ENCODE measurements around the gene ERICH3.

Gene ERICH3

DNA sequence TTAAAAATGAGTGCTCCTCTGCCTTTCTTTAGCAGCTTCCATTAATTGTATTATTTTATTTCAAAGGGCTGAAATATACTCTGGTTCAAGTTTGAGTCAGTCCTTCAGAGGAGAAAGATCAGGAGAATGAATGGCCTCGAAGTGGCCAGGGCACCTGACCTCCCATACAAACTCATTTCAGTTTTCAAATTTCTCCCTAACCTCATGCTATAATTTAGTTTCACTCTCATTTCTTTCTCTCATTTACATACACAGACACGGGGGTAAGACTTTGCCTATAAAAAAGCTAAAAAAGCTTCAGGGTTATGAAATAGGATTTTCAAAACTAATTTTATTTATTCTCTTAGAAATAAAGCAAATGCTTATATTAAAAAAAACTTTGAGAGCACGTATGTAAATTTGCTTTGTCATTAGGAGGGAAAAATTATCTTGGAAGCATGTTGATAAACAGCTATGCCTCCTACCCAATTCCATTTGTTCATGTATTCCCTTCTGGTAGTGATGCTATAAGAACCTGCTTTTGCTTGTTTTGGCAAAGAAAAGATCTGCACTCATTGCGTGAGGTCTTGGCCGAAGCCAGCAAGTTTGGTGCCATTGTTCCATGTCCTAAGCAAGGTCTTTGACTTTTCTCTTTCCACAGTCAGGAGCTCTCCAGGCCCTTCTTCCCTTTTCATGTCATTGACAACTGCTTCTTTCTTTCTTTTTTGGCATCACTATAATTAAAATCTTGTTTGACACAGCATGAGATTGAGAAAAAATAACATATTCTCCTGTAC lies 80.8 kb downstream of the ERICH3 start:
- no peak for DNase-seq (ENCODE audit: low read depth in 2 of 2, low spot score in 1 of 2)

DNA sequence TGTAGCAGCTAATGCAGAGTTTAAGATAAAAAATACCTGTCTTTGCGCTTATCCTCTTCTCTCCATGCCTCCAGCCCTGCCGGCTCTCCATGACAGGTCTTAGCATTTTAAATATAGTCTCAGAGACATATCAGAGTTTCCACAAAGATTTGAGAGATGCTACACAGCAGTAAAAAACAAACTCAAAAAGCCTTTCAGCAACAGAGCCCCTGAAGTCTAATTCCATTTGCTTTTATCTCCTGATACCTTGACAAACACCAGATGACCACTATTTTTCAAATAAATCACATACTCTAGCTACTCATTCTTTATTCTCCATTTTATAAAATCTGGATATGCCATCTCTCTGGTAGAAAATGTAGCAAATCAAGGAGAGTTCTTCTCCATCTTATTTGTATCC lies 81.6 kb downstream of the ERICH3 start:
- DNase-seq (ENCODE audit: low read depth in 2 of 2, low spot score in 1 of 2), result no peak

DNA sequence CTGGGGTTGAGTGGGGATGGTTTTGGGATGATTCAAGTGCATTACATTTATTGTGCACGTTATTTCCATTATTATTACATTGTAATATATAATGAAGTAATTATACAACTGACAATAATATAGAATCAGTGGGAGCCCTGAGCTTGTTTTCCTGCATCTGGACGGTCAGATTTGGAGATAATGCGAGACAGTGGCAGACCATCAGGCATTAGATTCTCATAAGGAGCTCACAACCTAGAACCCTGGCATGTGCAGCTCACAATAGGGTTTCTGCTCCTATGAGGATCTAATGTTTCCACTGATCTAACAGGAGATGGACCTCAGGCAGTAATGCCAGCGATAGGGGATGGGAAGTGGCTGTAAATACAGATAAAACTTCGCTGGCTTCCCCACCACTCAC lies 83.3 kb downstream of the ERICH3 start:
- no peak for DNase-seq (ENCODE audit: low read depth in 2 of 2, low spot score in 1 of 2)

DNA sequence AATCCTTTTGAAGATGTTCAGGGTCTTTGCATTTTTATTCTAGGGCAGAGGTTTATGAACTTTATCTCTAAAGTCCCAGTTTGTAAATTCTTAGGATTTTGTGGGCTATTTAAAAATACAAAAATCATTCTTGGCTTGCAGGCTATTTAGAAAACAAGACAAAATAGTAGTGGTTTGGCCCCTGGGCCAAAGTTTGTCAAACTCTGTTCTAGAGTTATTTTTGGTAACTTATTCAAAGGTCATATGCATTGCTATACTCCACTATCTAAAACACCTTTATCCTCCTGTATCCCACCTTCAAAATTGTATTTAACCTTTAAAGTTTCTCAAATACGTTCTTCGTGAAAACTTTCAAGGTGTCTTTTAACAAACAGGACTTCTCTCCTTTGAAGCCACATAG lies 85.7 kb downstream of the ERICH3 start:
- no peak for DNase-seq (ENCODE audit: low read depth in 2 of 2, low spot score in 1 of 2)

DNA sequence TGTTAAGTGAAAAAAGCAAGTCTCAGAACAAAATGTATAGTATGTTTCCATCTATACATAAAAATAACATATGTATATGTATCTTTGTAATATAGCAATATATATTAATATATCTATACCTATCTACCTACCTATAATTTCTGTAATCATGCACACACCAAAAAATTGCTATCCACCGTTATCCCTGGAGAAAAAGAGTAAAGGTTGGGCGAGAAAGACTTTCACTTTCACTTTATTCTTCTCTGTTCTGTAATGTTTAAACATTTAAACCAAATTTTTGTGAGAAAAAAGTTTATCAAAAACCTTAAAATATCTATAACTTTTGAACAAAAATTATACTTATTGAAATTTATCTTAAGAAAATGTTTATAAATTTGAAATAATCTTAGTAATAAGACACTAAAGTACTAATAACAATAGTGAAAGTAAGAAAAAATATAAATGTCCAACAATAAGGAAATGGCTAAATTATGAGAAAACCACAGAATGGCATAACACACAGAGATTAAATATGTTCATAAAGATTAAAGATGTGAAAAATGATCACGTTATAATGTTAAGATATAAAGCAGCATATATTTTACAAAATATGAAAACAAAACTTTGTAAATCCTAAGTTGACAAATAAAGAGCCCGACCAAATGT lies 87.2 kb downstream of the ERICH3 start:
- no peak for DNase-seq (ENCODE audit: low read depth in 2 of 2, low spot score in 1 of 2)

DNA sequence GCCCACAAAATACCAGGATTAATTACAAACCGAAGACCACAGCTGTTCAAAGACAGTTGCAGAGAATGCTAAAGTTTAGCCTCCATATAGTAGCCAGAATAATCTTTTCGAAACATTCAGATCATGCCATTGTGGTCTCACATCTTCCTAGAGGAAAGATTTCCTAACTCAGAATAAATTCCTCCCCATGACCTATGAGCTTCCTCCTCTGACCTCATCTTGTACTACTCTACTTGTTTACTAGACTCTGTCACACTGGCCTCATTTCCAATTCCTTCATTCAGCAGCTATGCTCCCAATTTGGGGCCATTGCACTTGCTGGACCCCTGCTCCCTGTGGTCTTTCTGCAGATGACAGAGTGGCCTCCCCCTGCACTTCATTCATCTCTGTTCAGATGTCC lies 89.4 kb downstream of the ERICH3 start:
- no peak for DNase-seq (ENCODE audit: low read depth in 2 of 2, low spot score in 1 of 2)

DNA sequence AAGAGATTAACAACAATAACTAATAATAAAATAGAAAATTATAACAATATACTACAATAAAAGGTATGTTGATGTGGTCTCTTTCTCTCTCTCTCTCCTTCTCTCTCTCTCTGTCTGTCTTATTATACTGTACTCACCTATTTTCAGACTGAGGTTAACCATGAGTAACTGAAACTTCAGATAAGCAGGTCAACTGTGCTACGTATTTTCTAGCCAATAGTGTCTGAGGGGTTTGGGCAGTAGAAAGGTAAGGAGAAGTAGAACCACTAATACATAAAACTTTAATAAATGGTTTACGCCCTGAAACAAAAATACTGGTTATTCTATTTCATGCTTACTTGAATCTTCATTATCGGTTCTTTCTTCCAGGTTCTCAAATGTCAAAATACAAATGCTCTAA lies 90.2 kb downstream of the ERICH3 start:
- no peak for DNase-seq (ENCODE audit: low read depth in 2 of 2, low spot score in 1 of 2)

DNA sequence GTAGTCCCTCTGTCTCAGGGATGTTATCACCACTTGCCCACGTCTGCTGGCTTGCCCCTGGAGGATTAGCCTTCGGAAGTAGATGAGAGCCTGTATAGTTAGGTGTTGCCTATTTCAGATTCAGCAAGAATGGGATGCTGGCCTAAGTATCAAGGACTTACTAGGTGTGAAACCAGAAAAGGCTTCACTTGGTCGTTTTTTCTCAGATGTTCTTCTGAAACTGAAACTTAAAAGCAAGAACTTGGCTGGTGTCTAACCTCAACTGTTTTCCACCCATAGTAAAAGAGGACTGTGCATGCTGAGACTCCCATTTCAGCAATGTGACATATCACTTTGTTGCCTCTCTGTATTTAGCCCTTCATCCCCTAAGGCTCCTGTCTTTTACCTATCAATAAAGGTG lies 94.2 kb downstream of the ERICH3 start:
- DNase-seq (ENCODE audit: low read depth in 2 of 2, low spot score in 1 of 2), result no peak

DNA sequence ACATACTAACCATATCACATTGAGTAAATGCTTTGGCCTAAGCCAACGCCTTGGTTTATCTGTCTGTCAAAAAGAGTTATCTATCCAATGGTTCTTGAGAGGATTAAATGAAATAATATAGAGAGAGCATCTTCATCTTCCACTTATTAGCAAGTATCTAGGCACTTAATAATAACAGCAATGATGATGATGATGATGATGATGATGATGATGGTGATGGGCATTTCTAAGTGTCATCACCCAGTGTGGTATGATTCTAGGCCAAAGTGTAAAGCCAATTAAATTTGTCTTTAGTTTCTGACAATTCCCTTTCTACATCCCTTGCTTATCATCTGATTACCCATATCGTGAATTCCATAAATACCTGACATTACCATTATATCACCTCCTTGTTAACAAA lies 95.5 kb downstream of the ERICH3 start:
- no peak for DNase-seq (ENCODE audit: low read depth in 2 of 2, low spot score in 1 of 2)

DNA sequence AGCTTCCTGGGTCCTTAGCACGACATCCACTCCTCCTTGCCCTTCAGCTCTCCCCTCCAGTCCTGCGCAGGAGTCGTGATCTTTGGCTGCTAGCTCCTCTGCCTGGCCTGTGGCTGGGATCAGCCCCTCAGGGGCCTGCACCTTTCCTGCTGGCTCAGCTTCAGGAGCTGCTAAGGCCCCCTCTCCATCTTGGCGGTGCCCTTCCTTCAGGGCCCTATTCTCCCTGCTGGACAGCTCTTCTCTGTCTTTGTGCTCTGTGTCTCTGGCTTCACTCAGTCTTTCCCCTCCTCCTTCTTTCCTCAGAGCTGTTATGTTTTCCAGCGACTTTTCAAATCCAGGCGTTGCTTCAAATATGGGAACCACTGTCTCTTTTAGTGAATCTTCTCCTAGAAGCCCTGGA lies 101.7 kb downstream of the ERICH3 start:
- DNase-seq (ENCODE audit: low read depth in 2 of 2, low spot score in 1 of 2), result no peak

DNA sequence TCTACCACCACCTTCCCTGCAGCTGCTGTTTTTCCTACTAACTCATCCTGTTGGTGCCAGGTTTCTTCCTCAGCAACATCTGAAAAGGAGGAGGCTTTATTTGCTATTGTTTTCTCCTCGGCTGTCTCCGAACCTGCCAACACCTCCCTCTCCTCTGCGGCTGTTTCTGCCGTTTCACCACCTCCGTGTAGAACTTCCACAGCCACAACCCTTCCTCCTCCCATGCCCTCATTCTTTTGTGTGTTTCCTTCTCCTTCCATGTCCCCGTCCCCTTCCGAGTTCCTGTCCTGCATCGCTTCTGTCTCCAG lies 102.1 kb downstream of the ERICH3 start:
- no peak for DNase-seq (ENCODE audit: low read depth in 2 of 2, low spot score in 1 of 2)

DNA sequence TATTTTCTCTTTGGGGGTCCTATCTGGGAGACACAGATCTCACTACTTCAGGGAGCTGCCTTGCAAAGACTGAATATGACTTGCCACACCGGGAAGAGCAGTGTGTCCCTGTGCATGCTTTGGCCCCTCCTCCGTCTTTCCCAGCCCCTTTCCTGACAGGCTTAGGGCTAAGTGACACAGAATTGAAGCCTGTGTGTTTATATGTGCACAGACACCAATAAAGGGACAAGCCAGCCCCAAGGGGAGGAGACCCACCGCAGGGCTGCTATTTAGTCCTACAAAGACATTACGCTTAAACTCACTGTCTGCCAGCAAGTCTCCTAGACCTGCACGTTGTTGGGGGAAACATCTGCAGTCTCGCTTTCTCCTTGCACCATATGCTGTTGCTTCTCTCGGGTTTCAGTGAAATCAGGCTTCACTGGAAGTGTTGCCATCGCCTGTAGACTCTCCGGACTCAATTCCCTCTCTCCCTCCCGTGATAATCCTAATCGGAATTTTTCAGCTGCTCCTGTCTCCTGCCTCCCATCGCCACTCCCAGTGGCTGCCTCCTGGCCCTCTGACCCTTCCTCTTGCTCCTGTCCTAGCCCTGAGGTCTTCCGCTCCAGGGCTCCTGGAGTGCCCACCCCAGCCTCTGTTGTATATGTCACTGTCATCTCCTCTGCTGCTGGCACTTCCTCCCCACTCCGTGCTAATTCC lies 102.6 kb downstream of the ERICH3 start:
- DNase-seq (ENCODE audit: low read depth in 2 of 2, low spot score in 1 of 2), result no peak

DNA sequence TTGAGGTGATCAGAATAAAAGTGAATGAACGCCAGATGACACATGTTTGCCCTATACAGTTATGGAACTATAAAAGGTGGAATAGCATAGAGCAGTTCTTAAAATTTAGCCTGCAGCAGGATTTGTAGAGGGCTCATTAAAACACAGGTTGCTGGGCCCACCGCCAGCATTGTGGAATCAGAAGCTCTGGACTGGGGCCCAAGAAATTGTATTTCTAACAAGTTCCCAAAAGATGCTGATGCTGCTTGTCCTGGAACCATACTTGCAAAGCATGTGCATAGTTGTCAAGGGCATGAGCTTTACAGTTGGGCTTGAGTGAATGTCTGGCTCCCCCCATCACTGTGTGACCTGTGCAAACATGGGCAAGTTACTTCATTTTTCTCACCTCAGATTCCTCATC lies 123.7 kb downstream of the ERICH3 start:
- DNase-seq (ENCODE audit: low read depth in 2 of 2, low spot score in 1 of 2), result no peak

DNA sequence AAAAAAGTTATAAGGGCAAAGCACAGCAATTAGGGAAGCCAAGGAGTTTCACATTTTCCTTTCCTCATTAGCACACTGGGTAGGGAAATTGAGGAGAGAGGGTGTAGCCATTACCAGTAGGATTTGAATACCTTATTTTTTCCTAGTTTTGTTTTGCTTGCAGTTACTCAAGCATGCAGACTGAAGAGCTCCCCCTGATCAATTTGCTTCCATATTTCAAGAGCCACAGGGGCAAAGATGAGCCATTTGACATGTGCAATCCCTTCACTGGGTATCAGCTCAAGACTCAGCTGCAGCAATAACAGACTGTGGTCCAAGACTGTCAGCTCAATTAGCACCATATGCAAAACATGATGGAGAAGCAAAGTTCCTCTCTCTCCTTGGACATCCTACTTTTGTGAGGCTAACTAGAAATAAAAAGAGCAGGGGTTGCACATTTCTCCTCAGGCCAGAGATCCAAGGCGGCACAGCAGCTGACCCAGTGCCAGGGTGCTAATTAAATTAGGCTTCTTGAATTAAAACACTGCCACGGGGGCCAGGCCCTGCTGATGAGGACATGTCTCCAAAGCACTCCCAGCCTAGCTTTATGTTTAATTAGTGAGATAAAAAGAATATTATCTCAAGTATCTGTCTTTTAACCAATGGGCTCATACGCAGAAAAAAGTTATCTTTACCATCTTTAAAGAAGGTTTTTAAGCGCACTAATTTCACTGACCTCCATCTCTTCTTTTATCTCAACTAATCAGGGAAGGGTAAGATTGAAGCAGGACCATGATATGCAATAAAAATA lies 124.4 kb downstream of the ERICH3 start:
- no peak for DNase-seq (ENCODE audit: low read depth in 2 of 2, low spot score in 1 of 2)

DNA sequence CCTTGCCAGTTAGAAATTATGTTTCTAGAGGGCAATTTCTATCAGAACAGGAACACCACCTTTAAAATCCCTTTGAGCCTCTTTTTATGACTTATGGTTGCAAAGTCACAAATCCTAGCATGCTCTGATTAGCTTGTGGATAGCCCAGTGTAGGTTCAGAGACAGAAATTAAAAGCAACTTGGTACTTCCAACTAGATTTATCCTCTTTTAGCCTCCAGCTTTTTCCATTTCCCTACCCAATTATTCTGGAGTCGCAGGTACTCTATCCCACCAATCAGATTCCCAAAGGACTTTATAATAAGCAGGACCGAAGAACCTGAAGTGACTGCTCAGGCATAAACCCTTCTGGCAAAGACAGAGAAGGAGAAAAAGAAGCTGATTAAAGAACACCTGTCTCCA lies 127.8 kb downstream of the ERICH3 start:
- DNase-seq (ENCODE audit: low read depth in 2 of 2, low spot score in 1 of 2), result no peak

DNA sequence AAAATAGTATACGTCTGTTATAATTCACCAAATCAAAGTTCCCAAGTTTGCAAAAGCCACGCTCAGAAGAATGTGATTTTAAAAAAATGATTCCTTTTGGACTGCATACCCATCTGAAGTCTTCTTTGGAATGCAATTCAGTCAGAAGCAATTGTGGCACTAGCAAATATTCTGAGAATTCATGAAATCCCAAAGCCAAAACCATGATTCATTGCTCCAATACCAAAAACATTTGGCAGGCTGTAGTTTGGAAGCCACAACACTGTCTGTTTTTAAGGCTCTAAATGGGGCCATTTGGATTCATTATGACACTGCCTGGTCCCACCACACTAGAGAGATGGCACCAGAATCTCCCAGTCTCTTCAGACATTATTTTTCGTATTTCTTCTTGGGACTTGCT lies 139.4 kb downstream of the ERICH3 start:
- no peak for DNase-seq (ENCODE audit: low read depth in 2 of 2, low spot score in 1 of 2)

DNA sequence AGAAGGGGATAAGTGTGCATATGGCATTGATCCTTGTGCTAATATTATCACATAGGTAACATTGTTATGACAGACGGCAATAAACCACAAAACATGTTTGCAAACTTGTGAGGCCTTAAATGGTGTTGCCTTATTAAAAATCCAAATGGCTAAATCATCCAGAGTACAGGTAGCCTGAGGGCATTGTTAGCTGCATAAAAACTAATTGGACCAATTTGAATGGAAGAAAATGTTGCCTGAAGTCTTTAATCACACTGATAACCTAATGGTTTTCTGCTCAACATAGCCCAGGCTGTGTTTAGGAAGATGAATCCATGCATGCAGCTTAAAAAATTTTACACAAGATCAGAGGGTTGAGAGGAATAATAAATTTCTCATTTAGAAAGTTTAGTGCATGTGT lies 141.8 kb downstream of the ERICH3 start:
- DNase-seq (ENCODE audit: low read depth in 2 of 2, low spot score in 1 of 2), result no peak

DNA sequence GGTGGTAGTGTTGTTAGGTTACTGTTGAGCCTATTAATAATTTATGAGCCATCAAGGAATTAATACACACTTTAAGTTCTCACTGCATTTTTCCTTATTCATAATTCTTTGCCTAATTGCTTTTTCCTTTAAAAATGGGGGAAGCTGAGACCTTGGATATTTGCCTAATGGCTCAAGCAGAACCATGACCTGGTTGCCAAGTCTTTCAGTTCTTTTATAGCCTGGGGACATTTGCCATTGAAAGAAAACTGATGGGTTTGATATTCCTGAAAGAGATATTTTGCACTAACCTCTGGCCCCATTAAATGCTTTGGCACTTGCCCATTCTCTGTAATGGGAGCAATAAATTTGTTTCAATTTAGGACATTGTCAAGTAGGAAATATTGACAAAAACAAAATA lies 142.7 kb downstream of the ERICH3 start:
- no peak for DNase-seq (ENCODE audit: low read depth in 2 of 2, low spot score in 1 of 2)

DNA sequence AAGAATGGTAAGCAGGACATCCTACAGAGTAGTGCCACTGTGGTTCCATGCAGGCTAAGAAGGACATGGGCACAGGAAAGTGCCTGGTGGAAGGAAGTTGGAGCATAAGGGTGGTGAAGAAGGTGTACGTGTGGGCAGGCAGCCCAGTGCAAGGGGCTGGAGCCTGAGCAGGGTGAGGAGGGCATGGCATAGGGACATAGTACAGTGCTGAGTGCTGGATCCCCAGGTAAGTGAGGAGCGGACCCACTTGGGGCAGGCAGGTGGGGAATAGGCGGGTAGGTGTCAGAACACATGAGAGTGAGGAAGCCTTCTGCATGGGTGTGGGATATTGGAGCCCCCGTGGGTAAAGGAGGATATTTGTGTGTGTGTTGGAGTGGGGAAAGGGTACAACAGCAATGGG lies 145.5 kb downstream of the ERICH3 start:
- DNase-seq (ENCODE audit: low read depth in 2 of 2, low spot score in 1 of 2), result no peak

DNA sequence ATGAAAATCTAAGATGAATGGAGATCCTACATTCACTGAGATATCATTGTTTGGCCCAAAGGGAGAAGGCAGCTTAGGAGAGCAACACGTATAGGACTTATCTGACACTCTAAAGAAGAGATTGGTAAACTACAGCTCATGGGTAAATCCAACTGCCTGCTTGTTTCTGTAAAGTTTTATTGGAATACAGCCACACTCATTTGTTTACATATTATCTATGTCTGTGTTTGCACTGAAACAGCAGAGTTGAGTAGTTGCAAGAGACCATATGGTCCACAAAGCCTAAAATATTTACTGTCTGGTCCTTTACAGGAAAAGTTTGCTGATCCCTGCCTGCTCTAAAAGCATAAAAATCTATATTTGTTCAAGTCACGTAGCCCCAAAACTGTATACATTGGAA lies 146.9 kb downstream of the ERICH3 start:
- no peak for DNase-seq (ENCODE audit: low read depth in 2 of 2, low spot score in 1 of 2)

DNA sequence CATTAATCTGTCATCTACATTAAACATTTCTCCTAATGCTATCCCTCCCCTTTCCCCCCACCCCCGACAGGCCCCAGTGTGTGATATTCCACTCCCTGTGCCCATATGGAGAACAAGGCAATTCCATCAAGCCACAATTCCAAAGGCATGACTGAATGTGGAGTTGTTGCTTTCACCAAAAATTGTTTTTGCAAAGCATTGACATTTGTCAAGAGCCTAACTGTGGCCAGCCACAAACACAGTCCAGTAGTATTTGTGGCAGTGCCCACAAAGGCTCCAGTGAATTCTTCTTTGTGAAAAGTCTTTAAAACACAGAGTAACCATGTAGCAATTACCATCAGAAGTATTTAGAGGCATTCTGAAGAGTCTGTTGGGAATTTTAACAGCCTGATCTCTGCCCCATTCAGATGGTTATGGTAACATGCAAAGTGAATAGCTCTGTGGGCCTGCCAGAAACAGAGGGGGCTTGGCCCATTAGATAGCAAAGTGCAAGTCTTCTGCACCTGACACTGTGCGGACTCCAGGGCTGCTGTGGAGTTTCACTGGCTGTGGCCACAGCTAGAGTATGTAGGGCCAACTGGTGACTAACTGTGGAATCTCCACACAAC lies 149.6 kb downstream of the ERICH3 start:
- no peak for DNase-seq (ENCODE audit: low read depth in 2 of 2, low spot score in 1 of 2)

All from stimulated activated CD8-positive, alpha-beta memory T cell treated with anti-CD3 and anti-CD28 coated beads, Interleukin-4, amount 100 ng/mL, for 1 hour (primary cell).